Stimulated activated CD4-positive, alpha-beta T cell treated with anti-CD3 and anti-CD28 coated beads, Interleukin-12 subunit alpha, Interleukin-12 subunit beta, amount 100 ng/mL, for 24 hours (primary cell): ENCODE results near the gene MAGI1.
"Not testable (repeated sequence)": the region's sequence is repeated elsewhere in the genome, so short reads cannot be mapped to it uniquely, and the experiment has no call there.

Source experiments
- DNase-seq, 2 experiments: peaks; one replicate each; pipeline ENCODE4 v3.0.0-alpha.2; 2020; ENCODE audit warnings: low read depth in 2 of 2

The MAGI1 gene

DNA sequence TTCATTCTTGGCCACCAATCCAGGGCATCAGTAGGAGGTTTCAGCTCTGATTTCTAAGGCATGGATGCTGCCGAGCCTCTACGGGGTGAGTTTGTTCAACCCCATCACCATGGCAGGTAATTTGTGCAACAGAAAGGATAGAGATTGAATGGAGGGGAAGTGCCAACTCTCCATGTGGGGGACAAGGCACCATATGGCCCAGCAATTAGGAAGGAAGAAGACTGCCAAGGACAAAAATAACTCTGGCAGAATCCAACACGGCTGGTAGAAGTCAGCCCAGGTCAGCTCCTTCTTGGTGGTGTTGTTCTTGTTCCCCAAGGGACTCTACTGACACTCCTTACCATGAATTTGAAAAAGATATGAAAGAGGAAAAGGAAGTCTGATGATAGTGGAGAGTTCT is 503.9 kb downstream of the MAGI1 start:
- DNase-seq: no peak

DNA sequence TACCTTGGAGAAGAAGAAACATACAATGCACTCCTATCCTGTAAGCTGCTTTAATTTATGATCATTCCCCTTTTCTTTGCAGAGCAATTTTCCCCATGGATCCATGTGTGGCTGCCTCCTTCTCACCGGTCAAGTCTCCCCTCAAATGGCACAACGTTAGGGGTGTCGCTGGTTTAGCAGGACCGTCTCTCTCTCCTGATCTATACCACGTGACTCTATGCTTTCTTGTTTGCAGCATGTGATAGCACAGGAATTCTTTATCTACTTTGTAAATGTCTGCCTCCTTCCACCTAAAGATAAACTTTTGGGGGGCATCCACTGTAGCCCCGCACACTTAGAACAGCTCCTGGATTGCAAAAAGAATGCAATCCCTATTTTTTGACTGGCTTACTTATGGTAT is 506.0 kb downstream of the MAGI1 start:
- no peak for DNase-seq

DNA sequence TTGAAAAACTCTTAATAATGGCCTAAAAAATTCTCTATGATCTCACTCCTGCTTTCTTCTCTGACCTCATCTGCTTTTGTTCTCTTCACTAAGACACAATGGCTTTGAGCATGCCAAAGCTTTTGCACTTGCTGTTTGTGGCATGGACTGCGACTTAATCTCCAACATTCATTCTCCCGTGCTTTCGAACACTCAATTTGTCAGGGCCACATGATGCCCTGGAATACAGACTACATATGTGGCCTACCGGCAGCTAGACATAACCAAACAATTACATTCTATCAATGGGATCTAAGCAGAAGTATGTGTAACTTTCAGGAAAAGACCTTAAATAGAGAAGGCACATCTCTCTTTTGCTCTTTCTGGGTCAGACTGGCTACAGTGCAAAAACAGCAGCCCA is 506.5 kb downstream of the MAGI1 start:
- DNase-seq: no peak

DNA sequence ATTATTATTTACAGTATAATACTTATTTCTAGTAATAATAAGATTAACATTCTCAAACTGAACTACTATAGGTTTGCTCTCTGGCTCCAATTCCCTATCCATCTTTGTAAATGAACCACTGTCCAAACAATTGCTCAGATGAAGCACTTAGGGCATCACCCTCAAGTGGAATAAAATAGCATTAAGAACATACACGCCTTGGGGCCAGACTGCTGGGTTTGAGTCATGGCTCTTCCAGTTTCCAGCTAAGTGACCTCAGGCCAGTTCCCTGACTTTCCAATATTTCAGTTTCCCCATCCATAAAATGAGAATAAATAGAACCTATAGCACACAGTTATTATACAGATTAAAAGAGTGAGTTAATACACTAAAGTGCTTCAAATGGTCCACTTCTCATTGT is 507.2 kb downstream of the MAGI1 start:
- DNase-seq: no peak

DNA sequence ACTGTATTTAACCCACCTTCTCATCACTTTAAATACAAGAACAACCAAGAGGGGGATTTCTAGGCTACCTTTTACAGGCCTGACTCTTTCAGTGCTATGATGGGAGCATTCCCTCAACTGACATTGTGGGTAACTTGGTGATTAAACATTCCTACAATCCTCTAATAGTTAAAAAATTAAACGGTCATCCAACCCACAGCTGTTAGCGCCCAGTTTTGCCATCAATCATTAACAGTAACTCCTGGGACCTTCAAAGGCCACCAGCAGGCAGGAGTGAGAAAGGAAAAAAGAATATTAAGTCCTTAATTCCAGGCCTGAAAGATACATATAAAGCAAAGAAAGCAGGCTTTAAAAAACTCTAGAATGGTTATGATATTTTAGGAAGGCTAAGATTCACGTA is 512.1 kb downstream of the MAGI1 start:
- no peak for DNase-seq

DNA sequence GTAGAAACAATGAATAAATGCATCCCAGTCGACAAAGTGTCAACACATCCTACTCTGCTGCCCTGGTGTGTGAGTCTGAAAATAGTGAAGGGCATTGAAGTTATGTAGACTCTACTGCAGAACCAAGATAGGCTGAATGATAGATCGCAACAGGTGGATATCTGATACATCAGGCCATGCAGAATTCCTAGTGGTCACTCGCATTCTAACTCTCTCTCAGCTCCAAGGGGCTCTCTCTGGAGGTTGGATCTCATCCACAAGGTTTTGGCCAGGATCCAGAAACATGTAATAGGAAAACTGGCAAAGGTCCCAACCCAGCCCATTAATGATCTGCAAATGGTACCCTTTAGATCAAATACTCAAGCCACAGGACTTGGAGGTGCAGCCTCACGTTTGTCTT is 514.1 kb downstream of the MAGI1 start:
- no peak for DNase-seq

DNA sequence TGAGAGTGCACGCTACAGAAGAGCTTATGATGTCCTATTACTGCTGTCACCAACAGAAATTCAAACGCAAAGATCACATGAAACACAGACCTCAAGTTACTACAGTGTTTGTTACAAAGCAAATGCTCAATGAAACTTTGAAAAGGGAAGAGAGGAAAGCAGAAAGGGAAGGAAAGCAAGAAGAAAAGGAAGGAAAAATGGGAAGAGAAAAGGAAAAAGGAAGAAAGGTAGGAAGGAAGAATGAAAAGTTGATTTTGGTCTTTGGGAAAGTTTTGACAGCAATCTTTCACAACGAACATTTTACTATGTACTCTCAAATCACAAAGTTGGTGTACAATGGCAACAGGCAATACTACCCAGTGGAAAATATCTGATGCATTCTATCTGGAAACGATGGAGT is 514.8 kb downstream of the MAGI1 start:
- DNase-seq: no peak

DNA sequence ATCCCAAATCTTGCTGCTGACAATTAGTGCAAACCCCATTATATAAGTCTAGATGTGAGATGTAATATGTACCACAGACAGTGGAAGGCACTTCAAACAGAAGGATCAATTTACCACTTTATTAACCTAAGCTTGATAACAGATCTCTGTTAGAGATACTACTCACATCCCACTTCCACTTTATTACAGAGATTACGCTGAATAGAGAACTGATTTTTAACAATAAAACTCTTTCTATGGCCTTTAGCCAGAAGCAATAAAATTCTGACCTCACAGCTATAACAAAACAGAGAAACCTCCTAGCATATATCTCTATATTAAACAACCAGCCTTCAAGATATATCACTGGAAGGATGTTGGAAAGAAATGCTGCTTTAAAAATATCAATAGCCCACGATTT is 517.7 kb downstream of the MAGI1 start:
- DNase-seq: no peak

DNA sequence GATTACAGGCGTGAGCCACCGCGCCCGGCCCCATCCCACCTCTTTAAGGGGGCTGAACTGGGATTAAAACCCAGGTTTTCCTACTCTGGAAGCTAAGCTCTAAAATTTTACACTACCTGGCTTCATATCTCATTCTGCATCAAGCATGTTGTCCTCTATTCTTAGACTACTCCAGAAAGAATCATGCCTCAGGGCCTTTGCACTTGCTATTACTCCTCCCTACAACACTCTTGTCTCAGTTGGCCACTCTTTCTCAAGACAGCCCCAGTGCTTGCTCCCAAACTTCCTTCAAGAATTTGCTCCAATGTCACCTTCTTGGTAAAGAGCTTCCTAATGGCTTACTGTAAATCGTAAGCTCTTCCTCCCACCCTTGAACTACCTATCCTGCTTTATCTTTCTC is 521.7 kb downstream of the MAGI1 start:
- DNase-seq: no peak

DNA sequence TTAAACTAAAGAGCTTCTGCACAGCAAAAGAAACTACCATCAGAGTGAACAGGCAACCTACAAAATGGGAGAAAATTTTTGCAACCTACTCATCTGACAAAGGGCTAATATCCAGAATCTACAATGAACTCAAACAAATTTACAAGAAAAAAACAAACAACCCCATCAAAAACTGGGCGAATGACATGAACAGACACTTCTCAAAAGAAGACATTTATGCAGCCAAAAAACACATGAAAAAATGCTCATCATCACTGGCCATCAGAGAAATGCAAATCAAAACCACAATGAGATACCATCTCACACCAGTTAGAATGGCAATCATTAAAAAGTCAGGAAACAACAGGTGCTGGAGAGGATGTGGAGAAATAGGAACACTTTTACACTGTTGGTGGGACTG is 524.4 kb downstream of the MAGI1 start:
- DNase-seq: not testable (repeated sequence)

DNA sequence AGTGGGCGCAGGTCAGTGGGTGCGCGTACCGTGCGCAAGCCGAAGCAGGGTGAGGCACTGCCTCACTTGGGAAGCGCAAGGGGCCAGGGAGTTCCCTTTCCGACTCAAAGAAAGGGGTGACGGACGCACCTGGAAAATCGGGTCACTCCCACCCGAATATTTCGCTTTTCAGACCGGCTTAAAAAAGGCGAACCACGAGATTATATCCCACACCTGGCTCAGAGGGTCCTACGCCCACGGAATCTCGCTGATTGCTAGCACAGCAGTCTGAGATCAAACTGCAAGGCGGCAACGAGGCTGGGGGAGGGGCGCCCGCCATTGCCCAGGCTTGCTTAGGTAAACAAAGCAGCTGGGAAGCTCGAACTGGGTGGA is 529.3 kb downstream of the MAGI1 start:
- DNase-seq: not testable (repeated sequence)

DNA sequence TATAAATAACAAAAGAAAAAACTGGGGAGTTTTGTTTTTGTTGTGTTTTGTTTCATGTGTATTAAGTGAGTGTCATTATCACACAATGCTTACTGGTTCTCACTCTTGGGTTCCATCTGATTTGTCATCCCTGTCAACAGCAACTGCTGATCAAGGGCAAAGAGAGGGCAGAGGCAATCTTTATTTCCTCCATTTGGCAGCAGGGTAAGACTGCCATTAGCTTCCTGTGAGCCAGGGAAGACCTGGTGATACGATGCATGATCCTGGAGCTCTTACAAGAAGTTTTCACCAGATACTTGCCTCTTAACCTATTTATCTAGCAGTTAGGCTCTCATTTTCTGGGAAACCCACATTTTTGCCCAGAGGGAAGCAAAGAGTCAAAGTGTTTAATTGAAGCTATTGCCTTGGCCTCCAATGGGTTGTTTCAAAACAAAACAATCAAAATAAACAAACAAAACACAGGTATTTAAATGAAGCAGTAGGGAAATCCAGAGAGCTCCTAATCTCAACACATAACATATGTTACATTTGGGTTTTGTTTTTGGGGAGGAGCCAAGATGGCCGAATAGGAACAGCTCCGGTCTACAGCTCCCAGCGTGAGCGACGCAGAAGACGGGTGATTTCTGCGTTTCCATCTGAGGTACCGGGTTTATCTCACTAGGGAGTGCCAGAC is 529.8 kb downstream of the MAGI1 start:
- DNase-seq: no peak

DNA sequence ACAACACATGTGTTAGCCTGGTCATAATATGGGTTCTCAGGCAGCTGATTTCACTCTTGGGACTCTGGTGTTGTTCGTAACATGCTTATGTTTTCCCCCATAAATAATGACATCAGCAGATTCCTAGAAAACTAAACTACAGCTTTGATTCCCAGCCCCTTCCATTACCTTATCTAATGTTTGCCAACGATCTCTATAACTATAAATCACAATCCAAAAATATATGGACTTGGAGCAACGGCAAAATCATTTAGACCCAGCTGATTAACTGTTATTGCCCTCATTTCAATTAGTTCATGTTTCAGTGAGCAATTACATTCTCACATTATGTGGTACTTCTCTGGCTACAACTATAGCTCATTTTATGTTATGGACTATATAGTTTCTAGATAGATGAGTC is 531.3 kb downstream of the MAGI1 start:
- no peak for DNase-seq

DNA sequence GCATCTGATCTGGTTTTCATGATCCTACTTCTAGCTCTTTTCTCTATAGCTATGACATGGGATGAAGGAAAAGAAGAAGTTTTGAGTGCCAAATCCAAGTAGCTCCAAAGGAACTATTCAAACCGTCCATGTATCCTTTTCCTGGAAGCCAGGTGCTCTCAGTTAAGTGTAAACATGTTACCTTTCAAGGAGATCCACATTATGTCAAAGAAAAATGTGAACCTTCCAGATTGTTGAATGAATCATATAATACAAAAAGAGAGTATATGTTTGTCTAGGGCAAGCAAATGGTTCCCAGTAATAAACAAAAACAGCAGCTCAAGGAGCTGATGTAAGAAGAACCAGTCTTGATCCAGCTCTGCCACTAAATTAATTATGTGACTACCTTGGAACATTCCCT is 534.9 kb downstream of the MAGI1 start:
- no peak for DNase-seq

DNA sequence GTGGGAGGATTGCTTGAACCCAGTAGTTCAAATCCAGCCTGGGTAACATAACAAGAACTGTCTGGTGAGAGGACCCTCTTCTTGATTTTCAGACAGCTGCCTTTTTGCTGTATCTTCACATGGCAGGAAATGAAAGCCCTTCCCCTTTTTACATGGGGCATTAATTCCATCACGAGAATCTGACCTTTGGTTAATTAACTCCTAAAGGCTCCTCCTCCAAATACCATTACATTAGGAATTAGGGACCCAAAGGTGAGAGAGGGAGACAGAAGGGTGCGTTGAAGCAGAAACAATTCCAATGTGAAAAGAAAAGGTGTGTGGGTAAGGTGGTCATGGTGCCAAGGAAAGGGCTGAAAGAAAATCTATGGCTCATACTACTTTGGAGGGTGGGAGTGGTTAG is 536.2 kb downstream of the MAGI1 start:
- DNase-seq: no peak

DNA sequence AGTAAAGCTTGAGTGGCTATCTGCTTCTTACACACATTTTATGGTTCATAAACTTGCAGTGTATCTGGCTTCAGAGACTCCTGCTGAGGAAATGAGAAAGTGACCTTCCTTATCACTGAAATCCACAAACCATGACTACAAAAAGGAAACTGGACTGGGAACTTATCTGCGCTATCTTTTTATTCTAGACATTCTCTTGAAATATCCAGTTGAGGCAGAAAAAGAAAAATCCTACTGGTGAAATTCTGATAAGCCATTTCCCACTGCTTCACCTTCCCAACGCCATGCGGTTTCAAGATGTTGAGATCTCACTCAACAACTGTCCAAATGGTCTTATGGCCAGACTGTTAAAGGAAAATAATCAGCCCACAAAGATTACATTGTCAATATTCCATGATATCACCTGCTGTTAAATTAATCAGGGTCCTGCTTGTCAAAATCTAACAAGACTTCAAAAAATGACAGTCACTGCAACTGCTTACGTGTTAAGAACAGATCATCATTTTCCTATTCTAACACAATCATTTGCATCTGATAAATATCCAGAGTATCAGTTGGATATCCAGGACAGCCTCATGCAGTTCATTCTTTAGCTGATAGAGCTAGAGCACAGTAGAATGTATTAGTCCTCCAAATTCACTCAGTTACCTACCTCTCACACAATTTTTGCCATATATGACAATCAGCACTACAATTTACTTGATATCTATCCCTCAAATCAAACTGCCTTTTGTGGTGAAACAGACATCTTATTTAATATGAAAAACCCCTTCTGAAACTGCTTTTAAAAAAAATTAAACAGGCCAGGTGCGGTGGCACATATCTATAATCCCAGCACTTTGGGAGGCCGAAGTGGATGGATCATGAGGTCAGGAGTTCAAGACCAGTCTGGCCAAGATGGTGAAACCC is 538.1 kb downstream of the MAGI1 start:
- no peak for DNase-seq

DNA sequence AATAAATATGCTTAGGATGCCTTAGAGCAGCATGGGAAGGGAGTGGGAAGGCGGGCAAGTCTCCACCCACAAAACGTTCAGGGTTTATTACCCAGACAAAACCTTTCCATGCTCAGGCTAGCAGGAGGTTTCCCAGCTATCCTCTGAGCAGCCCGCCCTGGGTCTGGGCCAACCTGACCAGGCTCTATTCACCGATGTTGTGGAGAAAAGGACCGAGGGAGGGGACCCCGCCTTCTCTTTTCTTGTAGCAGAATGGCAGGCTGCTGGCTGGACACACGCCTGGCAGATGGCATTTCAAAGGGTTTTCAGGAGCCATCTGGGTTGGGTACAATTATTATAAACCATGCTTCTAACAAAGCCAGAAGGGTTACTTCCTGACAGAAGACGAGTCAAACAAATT is 540.9 kb downstream of the MAGI1 start:
- no peak for DNase-seq

DNA sequence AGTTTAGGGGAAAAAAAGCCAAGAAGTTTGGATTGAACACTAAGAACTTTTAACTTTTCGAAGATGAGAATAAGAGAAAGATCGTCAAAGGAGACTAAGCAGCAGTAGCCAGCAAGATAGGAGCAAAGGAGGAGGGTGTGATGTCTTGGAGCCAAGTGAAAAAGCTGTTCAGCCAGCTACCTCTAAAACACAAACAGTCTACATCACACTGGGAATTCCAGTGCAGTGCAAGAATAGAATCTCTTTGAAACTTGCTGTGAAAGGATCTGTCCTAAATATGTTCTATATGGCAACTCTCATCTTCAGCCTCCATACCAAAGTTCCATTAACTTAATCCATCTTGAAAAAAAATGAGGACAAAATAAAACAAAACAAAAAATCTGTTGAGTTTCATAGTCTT is 541.5 kb downstream of the MAGI1 start:
- DNase-seq: no peak

DNA sequence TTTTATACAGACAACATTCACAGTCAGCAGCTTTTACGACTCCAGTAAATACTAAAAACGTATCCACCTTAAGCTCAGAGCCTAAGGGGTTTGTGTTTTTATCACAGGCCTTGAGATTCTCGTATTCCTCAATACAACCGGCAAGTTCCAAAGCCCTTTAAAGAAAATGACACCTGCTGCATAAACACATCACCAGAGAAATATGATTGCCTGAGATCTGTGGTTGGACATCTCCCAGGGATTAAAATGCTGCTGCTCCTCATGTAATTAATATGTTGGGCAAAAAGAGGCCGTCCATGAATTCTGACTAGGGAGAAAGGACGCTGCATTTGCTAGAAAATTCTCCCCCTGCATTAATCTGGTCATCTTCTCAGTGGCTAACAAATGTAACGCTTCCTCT is 544.8 kb downstream of the MAGI1 start:
- no peak for DNase-seq

DNA sequence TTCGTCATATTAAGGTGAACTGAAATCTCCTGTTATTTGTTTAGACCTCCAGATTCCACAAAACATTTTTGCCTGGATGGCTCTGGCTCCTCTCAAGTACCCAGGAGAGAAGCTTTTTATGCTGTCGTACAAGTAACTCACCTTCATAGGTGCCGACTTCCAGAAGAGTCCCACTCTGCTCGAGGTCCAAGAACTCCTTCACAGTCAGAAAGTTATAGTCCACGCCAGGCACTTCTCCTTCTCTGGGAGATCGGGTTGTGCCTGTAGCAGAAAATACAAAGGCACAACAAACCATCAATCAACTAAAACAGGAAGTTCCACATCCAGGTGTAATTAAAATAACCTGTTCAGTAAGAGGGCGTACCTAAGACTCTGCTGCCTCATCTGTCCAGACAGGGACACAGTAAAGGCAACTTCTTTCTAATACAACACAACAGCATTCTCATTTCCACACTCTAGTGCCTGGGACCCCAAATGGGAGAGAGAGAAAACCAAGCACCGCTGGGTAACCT is 545.3 kb downstream of the MAGI1 start:
- DNase-seq: no peak

DNA sequence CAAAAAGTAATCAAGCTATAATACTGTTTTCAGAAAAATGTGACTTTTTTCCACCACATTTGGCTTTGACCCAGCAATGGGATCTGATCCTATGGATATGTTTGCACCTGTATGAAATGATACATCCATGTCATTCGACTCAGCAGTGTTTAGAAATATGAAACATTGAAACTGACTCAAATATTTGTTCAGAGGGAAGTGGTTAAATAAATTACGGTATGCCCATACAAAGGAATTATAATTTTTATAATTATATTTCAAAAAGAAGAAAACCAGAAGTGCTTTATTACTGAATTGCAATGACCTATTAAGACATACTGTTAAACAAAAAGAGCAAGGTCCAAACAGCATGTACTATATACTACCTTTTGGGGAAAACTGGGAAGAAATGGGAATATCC is 546.5 kb downstream of the MAGI1 start:
- no peak for DNase-seq

DNA sequence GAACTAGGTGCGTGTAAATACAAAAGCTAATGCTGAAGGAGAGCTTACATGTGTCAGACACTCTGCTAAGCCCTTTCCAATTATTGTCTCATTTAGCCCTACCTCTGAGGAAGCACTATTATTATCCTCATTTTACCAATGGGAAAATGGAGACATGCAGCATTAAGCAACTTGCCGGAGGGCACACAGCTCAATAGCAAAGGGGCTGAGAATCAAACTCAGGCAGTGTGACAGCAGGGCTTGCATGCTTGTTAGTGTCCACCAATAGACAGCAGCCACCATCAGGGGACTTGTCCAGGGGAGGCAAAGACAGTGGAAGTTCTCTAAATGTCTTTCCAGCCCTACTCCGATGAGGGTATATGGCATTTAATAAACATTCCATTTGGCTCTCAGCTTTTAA is 548.6 kb downstream of the MAGI1 start:
- no peak for DNase-seq

DNA sequence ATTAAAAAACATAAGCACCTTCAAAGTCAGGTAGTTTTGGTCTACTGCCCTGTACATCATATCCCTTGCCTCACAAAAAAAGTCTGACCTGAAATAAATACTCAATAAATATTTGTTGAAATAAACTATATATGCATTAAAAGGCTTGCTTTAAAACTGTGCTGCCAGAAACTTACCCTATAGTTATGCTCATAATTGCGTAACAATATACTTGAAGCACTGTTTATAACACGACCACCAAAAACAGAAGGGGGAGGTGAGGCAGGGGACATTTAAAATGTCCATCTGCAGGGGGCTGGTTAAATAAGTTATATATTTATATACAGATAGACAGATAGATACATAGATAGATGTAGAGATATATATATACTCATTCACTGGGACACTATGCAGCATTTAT is 549.5 kb downstream of the MAGI1 start:
- no peak for DNase-seq
